NCI-H345 (cell line): ENCODE data around the gene SAT1.
A peak's percentile ranks its signal among the peaks of the same experiment; 100 is the strongest.

Experiments used
- DNase-seq: peaks from one replicate; lab custom pipeline; 2025; lab: John Stamatoyannopoulos, UW

The SAT1 gene

DNA sequence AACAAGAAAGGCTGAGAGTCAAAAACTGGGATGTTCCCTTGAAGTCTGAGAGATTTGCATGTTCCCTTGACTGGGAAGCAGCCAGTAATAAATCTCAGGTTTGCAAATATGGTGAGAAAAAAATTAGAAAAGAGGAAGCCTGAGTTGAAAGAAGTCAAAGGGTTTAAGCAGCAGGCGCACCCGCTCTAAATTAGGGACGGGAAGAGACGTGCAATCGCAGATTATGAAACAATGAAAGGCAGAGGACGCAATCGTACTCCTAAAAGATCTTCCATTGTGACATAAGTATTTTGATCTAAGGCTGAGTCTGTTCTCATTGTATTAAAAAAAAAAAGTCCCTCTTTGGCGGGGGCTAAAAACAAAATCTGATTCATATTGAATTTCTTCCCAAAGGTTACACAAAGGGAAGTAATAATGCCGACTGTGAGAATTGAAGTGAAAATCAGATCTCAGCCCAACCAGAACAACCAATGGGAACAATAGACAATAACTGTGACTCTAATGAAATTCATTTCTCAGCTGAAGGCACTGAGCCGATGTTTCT, 28.2 kb downstream of the SAT1 start:
- DNase-seq: no peak

DNA sequence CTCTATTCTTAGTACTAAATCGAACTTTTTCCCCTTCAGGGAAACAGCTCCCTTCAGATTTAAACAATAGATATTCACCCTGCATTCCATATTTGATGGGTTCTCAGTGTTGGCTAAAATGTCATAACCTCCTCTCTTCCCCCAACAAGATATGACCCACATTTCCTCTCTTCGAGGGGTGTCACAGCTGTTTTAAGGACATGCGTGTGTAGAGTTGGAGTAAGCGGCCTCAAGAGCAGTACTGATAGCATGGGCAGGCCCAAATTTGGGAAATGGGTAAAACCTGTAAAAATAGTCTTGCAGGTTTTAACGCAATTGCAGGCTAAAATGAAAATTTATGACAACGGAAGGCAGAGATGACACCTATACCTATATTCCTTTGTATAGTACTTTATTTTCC, 28.7 kb downstream of the SAT1 start:
- no peak for DNase-seq

DNA sequence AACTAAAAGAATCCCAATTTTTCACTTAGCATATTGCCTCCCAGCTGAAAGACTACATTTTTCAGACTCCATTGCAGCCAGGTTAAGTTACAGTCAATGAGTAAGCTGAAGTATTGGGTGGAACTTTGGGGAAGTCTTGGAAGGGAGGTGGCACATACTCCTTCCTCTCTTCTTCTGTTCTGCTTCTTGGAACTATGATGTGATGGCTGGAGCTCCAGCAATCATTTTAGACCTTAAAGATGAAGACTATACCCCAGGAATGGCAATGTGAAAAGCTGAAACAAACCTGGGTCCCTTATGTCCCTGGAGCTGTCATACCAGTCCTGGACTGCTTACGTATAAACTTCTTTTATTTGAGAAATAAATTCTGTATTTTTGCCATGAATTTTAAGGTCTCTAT, 30.8 kb downstream of the SAT1 start:
- DNase-seq: no peak

DNA sequence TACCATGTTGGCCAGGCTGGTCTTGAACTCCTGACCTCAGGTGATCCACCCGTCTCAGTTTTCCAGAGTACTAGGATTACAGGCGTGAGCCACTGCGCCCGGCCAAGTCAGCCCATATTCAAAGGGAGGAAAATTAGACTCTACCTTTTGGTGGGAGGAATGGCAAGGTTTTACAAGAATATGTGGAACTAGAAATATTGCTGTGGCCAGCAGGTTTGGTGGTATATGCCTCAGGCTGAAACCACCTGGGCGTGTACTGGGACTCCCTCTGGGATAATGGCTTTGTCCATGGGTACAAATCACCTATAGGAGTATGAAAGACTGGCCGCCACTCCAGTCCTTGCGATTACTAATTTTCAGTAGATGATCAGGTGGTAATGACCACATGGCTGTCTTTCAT, 32.4 kb downstream of the SAT1 start:
- no peak for DNase-seq

DNA sequence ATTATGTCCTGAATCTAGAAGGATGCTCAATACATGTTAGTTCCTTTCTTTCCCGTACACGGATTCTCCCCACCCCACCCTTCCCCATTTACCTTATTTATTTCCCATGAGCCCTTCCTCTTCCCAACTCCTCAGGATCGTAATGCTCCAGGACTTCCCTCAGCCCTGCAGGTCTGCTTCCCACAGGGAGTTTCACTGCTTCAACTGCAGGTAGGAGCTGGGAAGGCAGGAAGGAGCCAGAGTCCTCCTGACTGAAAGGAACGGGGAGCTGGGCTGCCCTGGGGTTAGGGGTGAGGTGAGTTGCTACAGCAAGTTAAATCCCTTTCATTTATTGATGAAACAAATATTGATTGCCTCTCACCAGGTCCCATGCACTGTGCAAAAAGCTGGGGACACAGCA, 33.2 kb downstream of the SAT1 start:
- DNase-seq: no peak

DNA sequence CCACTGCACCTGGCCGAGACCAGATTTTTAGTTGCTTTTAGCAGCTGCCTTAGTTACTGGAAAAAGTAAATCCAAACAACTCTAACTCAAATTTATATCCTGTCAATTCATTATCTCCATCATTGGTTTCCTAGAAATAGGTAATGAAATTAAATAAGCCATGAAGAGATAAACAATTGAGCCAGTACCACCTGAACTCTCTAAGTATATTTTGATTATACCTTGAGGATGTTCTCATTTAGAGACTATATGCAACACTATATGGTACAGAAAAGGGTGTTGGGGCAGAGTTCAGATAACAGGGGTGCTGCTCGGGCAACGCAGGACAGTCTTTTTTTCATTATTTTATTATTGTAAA, 35.0 kb downstream of the SAT1 start:
- no peak for DNase-seq

DNA sequence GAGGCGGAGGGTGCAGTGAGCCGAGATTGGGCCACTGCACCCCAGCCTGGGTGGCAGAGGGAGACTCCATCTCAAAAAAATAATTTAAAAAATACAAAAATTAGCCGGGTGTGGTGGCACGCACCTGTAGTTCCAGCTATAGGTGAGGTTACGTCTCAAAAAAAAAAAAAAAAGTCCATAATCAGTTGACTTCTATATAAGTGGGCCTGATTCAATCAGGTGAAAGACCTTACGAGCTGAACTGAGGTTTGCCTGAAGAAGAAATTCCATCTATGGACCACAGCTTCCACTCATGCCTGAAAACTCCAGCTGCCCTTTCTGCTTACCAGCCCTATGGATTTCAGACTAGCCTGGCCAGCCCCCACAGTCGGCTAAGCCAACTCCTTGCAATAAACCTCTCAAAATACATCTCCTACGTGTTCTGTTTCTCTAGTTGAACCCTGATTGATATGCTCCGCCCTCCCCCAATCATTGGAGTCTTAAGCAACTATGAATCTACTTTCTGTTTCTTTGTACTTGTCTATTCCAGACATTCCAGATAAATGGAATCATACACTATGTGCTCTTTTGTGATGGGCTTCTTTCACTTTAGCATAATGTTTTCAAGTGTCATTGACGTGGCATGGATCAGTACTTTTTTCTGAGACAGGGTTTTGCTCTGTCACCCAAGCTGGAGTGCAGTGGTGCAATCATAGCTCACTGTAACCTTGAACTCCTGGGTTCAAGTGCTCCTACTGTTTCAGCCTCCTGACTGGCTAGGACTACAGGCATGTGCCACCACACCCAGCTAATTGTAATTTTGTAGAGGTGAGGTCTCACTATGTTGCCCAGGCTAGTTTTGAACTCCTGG, 36.6 kb downstream of the SAT1 start:
- no peak for DNase-seq

DNA sequence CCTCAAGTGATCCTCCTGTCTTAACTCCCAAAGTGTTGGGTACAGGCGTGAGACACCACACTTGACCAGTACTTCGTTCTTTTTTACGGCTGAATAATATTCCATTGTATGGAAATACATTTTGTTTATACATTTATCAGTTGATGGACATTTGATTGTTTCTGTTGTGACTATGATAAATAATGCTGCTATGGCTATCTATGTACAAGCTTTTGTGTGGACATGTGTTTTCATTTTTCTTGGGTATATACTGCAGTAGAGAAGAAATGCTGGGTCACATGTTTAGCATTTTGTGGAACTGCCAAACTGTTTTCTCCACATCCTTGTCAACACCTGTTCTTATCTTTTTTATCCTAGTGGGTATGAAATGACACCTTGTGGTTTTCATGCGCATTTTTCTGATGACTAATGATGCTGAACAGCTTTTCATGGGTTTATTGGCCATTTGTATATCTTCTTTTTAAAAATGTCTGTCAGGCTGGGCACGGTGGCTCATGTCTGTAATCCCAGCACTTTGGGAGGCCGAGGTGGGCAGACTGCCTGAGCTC, 37.3 kb downstream of the SAT1 start:
- DNase-seq: no peak

DNA sequence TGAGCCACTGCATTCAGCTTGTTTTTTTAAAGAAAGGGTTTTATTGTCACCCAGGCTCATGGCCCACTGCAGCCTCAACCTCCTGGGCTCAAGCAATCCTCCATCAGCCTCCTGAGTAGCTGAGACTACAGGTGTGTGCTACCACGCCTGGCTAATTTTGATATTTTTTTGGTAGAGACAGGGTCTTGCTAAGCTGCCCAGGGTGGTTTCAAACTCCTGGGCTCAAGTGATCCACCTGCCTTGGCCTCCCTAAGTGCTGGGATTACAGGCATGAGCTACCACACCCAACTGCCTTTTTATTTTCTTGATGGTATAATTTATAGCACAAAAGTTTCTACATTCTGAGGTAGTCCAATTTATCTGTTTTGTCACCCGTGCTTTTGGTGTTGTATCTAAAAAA, 38.9 kb downstream of the SAT1 start:
- no peak for DNase-seq

DNA sequence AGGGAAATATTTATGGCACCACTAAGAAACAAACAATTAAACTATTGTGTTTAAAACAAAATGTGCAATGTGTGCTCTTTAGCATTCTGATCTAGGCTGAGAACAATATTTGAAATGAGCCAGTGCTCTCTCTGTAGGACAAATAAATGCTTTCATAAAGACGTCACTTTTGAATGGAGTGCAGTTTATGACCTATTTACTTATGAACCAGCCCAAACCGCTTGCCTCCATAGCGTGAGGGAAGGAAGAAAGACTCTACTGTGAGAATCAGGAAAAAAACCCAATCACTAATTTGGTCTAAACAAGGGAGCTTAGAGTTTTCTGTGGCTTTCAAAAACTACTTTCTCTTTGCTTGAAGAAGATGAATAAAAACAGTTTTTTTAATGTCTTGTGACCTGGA, 39.4 kb downstream of the SAT1 start:
- peak; percentile 15 for DNase-seq

DNA sequence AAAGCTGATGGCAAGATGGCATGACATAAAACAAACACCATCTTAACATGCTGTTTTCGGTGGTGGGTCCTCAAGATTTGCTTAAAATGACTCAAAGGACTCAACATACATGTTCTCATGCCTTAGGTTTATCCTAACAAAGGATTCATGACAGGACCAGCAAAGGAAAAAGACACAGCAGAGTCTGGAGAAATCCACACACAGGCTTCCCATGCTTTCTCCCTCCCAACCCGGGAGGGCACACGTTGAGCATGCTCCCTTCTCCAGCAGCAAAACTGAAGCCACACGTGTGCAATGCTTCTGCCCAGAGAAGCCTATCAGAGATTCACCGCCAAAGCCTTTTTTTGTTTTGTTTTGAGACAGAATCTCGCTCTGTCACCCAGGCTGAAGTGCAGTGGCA, 39.9 kb downstream of the SAT1 start:
- DNase-seq: no peak

DNA sequence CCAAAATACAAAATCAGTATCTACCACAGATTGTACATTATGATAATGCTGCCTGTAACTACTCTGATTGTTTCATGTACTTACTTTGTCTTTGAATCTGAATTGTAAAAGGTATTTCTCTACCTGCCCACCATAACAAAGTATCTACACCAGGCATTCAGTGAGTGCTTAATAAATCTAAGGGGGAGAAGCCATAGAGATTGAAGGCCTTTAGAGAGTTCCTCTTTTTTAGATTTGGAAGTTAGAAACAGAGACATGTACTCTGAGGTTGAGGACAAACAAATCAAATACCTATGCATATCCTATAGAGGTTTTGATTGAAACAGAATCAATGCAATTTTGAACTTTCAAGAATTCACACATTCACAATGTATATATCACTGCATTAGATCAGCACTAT, 42.7 kb downstream of the SAT1 start:
- DNase-seq: no peak

DNA sequence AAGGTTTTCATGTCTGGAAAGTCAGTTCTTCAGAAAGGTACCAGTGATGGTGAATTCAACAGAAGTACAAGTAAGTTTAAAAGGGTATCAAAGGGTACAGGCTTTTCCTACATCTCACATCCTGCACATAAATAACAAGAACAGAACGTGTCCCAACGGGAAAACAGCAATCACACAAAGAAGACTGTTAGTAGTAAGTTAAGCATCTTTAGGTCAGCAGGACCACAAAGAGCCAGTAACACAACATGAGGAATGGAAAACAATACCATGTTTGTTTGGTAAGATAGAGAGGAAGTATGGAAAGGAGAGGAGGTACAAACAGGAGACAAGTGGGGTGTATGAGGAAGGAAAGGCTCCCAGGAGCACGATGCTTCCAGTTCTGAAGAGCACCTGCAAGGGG, 43.2 kb downstream of the SAT1 start:
- DNase-seq: no peak

DNA sequence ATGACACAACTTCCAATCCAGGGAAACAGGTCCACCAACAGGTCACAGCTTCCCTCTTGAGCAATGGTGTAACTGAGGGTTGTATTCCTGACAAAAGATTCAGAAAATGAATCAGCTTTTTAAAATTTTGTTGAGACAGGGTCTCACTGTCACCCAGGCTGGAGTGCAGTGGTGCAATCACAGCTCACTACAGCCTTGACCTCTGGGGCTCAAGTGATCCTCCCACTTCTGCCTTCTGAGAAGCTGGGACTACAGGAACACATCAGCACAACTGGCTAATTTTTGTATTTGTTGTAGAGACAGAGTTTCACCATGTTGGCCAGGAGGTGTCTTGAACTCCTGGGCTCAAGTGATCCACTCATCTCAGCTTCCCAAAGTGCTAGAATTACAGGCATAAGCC, 43.7 kb downstream of the SAT1 start:
- DNase-seq: no peak

DNA sequence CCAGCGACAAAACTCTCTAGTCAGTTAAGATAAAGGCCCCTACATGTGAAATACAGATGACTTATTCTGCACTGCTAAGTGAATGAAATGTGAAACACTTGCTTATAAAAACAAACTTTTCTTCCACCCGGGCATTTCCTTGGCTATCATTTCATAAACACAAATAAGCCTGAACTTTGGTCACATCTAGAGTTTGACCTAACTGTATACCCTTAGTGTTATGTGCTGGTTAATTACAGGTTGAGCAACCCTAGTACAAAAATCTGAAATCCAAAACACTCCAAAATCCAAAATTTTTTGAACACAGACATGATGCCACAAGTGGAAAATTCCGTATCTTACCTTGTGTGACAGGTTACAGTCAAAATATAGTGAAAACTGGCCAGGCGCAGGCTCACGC, 45.9 kb downstream of the SAT1 start:
- no peak for DNase-seq

DNA sequence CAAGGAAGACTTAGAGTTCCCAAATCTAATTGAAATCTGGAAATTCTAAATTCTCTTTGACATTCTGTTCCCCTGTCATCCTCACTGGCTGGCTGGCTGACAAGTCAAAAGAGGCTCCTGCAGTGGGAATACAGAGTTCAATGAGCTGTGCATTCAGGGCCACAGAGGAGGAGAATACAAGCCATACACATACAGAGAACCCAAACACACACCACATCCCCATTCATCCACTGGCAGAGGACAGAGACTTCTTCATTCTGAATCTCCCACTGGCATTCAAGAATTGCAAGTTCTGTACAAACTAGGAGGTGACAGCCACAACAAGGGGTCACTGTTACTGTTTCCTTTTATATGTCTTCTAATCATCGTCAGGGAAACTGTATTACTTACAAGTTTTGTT, 49.7 kb downstream of the SAT1 start:
- no peak for DNase-seq
